Astrocyte of the spinal cord (primary cell): Measurements from ENCODE around the gene ALDH1B1.
A peak's percentile ranks its signal among the peaks of the same experiment; 100 is the strongest.

Experiments used
- DNase-seq: peaks from one replicate; pipeline ENCODE4 v3.0.0; 2011; ENCODE audit warnings: low read depth, low spot score
- H3K4me3 ChIP-seq: 2 replicates; pipeline ENCODE4 v1.5.1; 2011; ENCODE audit warnings: low read depth, mild to moderate bottlenecking, low read length, moderate library complexity
- CTCF ChIP-seq: IDR thresholded peaks from 2 replicates; pipeline ENCODE4 v1.5.1; 2012; ENCODE audit warnings: low read depth, mild to moderate bottlenecking, low read length, inconsistent platforms
- in situ Hi-C: cut with HindIII; loops from 2 replicates; pipeline ENCODE4 v1.10.0; 2017; ENCODE audit warnings: low sequenced_read_pairs

The ALDH1B1 gene

DNA sequence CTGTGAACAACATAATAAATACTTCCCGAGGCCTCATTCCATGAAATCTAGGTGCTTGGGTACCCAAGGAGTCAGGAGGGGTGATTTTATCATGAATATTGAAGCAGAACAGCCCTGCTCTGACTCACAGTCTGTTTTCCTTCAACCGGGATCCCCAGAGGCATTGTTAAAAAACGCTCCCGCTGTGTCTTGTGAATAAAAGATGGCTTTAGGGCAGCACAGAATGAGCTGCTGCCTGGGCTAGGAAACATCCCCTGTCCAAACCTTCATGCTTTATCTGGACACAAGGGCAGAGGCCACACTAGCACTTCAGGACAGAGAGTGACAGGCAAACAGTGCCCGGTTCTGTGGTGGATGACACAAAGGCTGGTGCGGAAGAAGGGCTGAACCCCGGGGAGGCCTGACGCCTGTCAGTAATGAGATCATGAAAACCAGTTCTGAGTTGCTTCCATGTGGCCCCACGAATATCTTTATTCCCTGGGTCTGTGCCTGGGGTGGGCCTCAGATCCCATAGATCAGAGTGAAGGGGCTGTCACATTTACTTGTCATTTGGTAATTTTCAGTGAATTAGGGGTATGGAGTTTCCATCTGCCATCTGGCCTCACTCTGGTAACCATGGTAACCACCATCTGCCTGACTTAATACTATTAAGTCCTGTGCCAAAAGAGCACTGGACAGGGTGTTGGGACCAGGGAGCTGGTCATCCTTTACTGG, 29.2 kb downstream of the ALDH1B1 start:
- DNase-seq: no peak
- H3K4me3 ChIP-seq: no peak overlapping the region
- in situ Hi-C loops: no loop called here
- TF ChIP-seq CTCF: no peak

DNA sequence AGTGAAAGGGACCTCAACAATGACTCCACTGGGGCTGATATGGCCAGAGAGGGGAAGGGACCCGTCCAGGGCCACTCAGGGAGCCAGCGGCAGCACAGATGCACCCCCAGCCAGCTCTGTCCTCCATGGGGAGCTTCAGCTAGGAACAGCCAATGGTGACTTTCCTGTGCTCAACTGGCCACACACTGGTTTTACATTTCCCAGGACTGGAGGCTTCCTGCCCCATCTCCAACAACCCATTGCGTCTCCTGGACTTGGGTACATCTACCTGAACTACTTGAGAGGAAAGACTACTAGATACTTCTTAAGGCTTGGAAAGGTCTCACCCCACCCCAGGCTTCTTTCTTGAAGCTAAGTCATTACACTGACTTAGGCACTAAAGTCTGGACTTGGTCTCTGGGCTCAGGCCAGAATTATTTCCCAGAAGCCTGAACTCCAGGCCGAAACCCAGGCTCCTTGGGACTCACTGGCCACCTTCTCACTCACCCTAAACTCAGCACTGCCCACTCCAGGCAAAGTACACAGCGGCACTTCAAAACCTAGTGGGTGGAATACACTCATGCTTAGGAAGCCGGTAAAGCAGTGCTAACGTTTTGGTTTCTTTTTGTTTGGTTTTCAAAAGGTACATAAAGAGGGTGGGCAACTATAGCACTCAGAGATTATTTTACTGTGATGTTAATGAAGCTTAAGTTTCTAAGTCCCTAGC, 30.2 kb downstream of the ALDH1B1 start:
- H3K4me3 ChIP-seq: no peak overlapping the region
- in situ Hi-C loops: no loop called here
- TF ChIP-seq CTCF: no peak
- no peak for DNase-seq

GRCh38 chr9:38423273-38423972, 30.9 kb downstream of the ALDH1B1 start:
- no peak for TF ChIP-seq CTCF
- DNase-seq: no peak
- no peak overlapping the region for H3K4me3 ChIP-seq
- in situ Hi-C loops: no loop called here

- no peak for TF ChIP-seq CTCF
- H3K4me3 ChIP-seq: peak within 1 kb of the TSS; percentile 13
- in situ Hi-C loops: no loop called here
- no peak for DNase-seq
Observed at GRCh38 chr9:38423973-38424843, 31.7 kb downstream of the ALDH1B1 start, which contains the start of gene IGFBPL1. Gene IGFBPL1, minus strand, starts transcription at chr9:38424454. Its CDS starts 30 bp downstream, at chr9:38424424.

DNA sequence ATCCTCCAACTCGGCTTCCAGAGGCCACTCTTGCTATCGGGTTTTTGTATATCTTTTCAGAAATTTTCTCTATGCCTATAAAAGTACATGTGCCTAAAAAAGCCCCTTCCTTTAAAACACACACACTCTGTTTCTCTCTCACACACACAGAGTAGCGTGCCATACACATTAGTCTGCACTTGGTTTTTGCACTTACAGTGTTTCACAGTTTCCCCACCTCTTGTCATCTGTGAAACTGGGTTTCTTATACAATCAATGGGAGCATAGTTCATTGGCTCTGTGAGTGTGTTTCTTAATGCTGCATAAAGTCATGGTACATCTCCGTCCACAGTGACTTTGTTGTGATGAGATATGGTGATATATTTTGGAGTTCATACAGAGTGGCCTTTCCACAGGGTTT, 32.4 kb downstream of the ALDH1B1 start:
- no peak overlapping the region for H3K4me3 ChIP-seq
- no peak for DNase-seq
- in situ Hi-C loops: no loop called here
- TF ChIP-seq CTCF: no peak

- in situ Hi-C loops: no loop called here
- no peak overlapping the region for H3K4me3 ChIP-seq
- no peak for DNase-seq
- TF ChIP-seq CTCF: no peak
Observed at GRCh38 chr9:38428062-38428461, 35.6 kb downstream of the ALDH1B1 start.
